ENCODE data around the gene PBXIP1.
A peak's percentile ranks its signal among the peaks of the same experiment; 100 is the strongest.
"Not testable (repeated sequence)": the region's sequence is repeated elsewhere in the genome, so short reads cannot be mapped to it uniquely, and the experiment has no call there.

Gene PBXIP1

DNA sequence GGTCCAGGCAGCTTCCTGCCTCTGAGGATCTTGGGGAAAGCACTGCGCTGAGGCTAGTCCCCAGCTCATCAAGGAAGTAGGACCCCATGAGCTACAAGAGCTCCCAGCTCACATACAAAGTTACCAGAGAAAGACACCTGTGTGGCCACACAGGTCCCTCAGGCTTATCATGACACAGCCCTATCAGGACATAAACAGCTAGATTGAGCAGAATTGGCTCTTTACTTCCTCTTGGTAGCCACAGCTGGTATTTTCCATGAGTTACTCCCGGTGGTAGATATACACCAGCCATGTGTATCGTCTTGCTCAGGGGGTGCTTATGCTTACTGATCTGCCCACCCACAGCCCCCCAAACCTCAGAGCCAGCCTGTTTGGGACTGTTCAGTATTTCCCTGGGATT lies 38.7 kb upstream of the PBXIP1 start:
- no peak for DNase-seq

DNA sequence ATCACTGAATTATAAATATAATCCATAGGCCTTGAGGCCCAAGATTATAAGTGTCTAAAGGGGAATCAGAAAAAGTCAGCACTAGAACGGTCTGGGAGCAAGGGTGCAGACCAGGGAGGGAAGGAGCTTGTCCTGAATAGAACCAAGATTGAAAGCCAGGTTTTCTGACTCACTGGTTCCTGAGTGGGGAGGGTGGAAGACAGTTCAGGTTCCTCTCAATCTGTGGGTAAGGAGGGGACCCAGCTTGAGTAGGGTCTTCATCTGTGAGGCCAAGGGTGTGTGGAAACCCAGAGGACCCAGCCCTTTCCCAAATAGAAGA lies 38.3 kb upstream of the PBXIP1 start:
- DNase-seq: no peak

GRCh38 chr1:154993572-154994268 lies 37.8 kb upstream of the PBXIP1 start, which contains the start of gene LENEP:
Gene LENEP, plus strand, starts transcription at chr1:154993586. Its CDS starts 22 bp downstream, at chr1:154993608.
- no peak for DNase-seq

DNA sequence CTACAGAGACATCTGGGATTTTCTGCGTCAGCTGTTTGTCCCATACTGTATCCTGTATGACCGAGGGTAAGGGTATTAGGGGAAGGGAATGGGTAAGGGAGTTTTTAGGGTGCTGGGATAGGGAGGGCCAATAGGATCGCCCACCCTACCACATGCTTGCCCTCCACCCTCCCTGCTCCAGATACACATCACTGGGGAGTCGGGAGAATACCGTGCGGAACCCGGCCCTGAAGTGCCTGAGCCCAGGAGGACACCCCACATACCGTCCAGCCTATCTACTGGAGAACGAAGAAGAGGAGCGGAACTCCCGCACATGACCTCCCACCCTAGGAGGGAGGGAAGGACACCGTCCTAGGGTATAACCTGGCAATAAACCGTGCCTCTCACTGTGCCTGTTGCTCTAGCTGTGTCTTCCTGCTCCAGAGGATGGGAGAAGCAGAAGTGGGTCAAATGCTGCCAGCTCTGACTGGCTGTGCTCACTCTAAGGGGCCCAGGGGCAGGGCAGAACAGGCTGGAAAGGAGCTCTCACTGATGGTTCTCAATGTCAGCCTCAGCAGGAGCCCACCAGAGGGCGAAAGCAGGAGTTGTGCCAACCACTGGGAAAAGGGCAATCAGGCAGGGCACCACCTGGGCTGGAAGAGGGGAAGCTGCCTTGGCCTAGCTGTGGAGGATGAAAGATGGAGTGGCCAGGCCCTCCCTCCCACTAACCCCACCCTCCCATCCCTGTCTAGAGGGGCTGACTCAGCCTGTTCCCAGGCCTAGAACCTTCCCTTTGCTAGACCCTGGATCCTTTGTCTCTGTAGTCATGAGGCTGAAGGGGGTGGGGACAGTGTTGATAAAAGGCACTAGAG lies 37.0 kb upstream of the PBXIP1 start:
- no peak for DNase-seq

GRCh38 chr1:154990276-154990675 lies 34.4 kb upstream of the PBXIP1 start:
- no peak for DNase-seq

DNA sequence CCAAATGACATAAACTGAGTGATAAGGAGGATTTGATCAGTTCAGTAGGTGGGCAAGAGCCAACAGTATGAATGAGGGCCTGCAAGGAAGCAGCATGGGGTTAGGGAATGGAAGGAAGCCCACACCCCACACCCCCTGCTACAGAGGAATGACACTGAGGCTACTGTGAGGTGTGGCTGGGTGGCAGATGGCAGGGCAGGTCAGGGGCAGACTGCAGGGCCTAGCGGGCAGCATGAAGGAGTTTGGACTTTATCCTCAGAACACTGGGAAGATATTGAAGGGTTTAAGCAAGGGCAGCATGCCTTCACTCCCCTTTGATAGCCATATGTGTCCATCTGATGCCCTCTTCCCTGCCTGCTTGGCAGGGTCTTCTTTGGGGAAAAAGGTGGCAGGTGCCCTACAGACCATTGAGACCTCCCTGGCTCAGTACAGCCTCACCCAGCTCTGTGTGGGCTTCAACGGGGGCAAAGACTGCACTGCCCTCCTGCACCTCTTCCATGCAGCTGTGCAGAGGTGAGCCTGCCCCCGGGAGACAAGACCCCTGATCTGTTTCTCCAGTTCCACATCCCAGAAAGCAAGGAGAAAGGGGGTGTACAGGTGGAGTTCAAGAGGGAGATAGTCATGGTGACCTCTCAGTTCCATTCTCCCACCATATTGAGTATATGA lies 33.4 kb upstream of the PBXIP1 start:
- DNase-seq: no peak

GRCh38 chr1:154988058-154988954 lies 32.4 kb upstream of the PBXIP1 start:
- no peak for DNase-seq

DNA sequence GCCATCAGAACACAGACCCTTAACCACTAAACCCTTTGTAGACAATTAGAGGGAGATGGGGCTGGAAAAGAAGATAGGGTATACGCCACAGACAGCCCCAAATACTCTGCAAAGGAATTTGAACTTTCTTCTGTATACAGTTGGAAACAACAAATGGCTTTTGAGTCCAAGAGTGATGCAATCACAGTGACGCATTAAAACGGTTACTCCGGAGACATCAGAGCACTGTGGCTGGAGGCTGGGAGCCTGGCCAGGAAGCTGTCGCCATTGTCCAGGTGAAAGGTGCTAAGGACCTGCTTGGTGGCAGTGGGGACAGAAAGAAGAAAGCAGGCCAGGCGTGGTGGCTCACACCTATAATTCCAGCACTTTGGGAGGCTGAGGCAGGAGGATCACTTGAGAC lies 31.4 kb upstream of the PBXIP1 start:
- no peak for DNase-seq

DNA sequence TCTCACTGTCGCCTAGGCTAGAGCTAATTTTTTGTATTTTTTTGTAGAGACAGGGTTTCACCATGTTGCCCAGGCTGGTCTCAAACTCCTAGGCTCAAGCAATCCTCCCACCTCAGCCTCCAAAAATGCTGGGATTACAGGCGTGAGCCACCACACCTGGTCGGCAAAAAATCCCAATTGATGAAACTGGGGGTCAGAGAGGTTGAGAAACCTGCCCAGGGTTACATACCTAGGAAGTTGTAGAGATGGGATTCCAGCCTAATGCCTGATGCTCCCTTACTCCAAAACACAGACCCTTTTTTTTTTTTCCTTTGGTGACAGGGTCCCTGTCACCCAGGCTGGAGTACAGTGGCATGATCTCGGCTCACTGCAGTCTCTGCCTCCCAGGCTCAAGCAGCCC lies 30.8 kb upstream of the PBXIP1 start:
- not testable (repeated sequence) for DNase-seq

GRCh38 chr1:154983776-154984466 lies 28.0 kb upstream of the PBXIP1 start:
- DNase-seq: no peak

GRCh38 chr1:154982897-154983648 lies 27.2 kb upstream of the PBXIP1 start, which contains the start of gene FLAD1:
Gene FLAD1, plus strand, starts transcription at chr1:154983344. Its CDS starts 351 bp downstream, at chr1:154983695.
- peak; percentile 97 for DNase-seq

GRCh38 chr1:154982341-154982740 lies 26.4 kb upstream of the PBXIP1 start:
- DNase-seq: no peak

DNA sequence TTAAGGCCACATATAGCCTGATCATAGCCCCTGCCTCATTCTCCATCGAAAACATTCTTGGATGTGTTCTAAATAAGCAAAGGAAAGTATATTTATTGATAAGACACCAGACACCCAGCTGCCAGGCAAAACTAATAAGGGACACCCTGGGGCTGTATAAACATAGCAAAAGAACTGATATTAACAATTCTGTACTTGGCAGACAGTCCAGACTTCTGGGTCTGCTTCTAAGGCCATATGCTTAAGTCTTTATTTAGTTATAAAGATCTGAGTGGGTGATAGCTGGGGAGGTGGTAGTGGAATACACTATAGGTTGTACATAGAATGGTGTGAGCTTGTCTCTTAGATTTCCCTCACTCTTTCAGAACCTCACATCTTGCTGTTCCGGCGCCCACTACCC lies 22.5 kb upstream of the PBXIP1 start:
- DNase-seq: no peak

DNA sequence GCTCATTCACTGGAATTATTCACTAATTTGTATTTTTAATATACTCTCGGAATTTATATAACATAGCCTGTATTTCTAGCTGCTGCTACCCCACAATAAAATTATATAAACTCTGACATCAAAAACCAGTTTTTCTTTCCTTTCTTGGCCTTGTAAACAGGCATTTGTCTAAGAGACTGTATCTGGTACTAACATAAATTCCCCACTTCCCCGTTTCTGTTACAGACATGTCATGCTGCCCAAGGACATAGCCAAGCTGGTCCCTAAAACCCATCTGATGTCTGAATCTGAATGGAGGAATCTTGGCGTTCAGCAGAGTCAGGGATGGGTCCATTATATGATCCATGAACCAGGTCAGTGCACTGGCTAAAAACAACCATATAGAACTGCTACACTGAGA lies 21.9 kb upstream of the PBXIP1 start:
- DNase-seq: not testable (repeated sequence)

DNA sequence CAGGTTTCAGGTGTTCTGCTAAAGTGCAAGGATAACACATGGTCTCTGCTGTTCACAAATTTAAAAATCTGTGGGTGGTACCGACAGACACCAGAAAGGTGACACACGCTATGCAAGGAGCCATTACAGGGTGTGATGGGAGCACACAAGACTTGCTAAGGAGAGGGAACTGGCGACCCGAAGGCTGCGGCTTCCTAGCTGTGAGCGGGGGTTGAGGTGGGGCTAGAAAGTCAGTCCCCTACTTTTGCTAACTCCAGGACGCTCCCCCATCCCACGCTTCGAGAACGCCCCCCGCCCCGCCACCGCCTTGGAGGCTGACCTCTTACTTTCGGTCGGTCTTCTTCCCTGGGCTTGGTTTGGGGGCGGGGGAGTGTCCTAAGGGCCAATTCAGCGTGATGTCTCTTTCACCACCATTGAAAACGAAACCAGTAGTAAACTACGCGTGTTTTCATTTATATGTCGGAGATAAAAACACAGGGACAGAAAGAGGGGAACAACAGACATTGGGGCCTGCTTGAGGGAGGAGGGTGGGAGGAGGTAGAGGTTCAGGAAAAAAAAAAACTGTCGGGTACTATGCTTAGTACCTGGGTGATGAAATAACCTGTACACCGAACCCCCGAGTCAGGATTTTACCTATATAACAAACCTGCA lies 19.6 kb upstream of the PBXIP1 start:
- peak; percentile 82 for DNase-seq

GRCh38 chr1:154974808-154975408 lies 19.0 kb upstream of the PBXIP1 start:
- peak; percentile 94 for DNase-seq

- peak; percentile 95 for DNase-seq
Observed at GRCh38 chr1:154974102-154974807, 18.4 kb upstream of the PBXIP1 start, which contains the start of gene CKS1B. Gene CKS1B, plus strand, starts transcription at chr1:154974681. Its CDS starts 65 bp downstream, at chr1:154974746.

- DNase-seq: peak; percentile 98
Observed at GRCh38 chr1:154973344-154974101, 17.6 kb upstream of the PBXIP1 start.
